Adrenal gland (tissue), 12 donors: Measurements from ENCODE around the gene VARS2. TPM values are rescaled to one million over a fixed set of nuclear protein-coding genes. Genes with fewer than 3 reads are reported as not detected.
A peak's percentile ranks its signal among the peaks of the same experiment; 100 is the strongest.

ENCODE experiments used
- DNase-seq, 7 donors: peaks; one replicate each; pipeline ENCODE4 v3.0.0-alpha.2; 2019 to 2020
- H3K27ac ChIP-seq, 5 donors: fragments of 200-600 bp; sonication (generic) in 4 of 5; 1 replicate in 3 of 5; 2 replicates in 2 of 5; pipeline versions ENCODE4 v1.5.1 to v1.8.0; 2016 to 2020; ENCODE audit warnings: mild to moderate bottlenecking in 1 of 5
- H3K27me3 ChIP-seq: fragments of 200-600 bp; 2 replicates; pipeline ENCODE4 v1.8.0; 2021
- H3K36me3 ChIP-seq, 2 donors: fragments of 200-600 bp; replicated peaks in 1 of 2; 1 replicate in 1 of 2; 2 replicates in 1 of 2; pipeline versions ENCODE4 v1.5.1 to v1.8.0; 2018 to 2022
- H3K4me1 ChIP-seq, 2 donors: fragments of 200-600 bp; replicated peaks in 1 of 2; 1 replicate in 1 of 2; 2 replicates in 1 of 2; pipeline versions ENCODE4 v1.5.1 to v1.8.0; 2018 to 2021
- H3K4me3 ChIP-seq, 4 donors: fragments of 200-600 bp; sonication (generic) in 3 of 4; one replicate each; pipeline ENCODE4 v1.5.1; 2016 to 2018
- H3K9me3 ChIP-seq, 3 donors: fragments of 200-600 bp; sonication (generic) in 1 of 3; replicated peaks in 1 of 3; 1 replicate in 2 of 3; 2 replicates in 1 of 3; pipeline versions ENCODE4 v1.5.1 to v1.8.0; 2016 to 2021
- POLR2A ChIP-seq, 2 donors: fragments of 450-650 bp; IDR thresholded peaks; one replicate each; pipeline ENCODE4 v1.6.1; 2017; ENCODE audit warnings: antibody characterized with exemption in 2 of 2, mild to moderate bottlenecking in 2 of 2, moderate library complexity in 1 of 2
- WGBS, 4 donors: extraction: QIAGEN DNeasy Blood & Tissue Kit in 2 of 4; methylation state at CpG; one replicate each; pipeline versions ENCODE4 v1.1.5 to v1.1.7; 2013 to 2017; 5-methylcytosine and 5-hydroxymethylcytosine counted together
- intact Hi-C, 2 donors: fragments of 100-400 bp; cut with DNase I; formaldehyde crosslinking; loops; one replicate each; pipeline versions ENCODE4 v1.14.1 to v1.15.0; 2022 to 2023
- polyA plus RNA-seq, 3 donors: library from polyadenylated mRNA; stranded (reverse); fragments of 200-250 nt in 2 of 3; fragments of 350-450 nt in 1 of 3; fragmentation: Illumina TruSeq in 1 of 3; extraction: RNeasy Lipid Tissue Mini Kit (QIAGEN cat#74804) in 1 of 3; gene quantifications; one replicate each; pipeline ENCODE4 v1.2.3, GENCODE V29; 2013 to 2014
- total RNA-seq, 9 donors: library from RNA; depleted of rRNA in 4 of 9; stranded (reverse); fragments of >200 nt in 4 of 9; fragments of 120-200 nt in 1 of 9; fragmentation: NEBNext Ultra II Directional in 1 of 9; extraction: Animal tissue kit (Norgen Biotek cat#: 25700) in 1 of 9; gene quantifications; one replicate each; pipeline versions ENCODE4 v1.1.0 to v1.2.4, GENCODE V29; 2013 to 2023
- TF ChIP-seq, protein P1 (sequence below), 6 experiments: fragments of 450-650 bp in 4 of 6; fragments of 200-600 bp in 2 of 6; sonication (generic) in 1 of 6; IDR thresholded peaks; 1 replicate in 5 of 6; 2 replicates in 1 of 6; pipeline versions ENCODE4 v1.5.1 to v1.8.0; 2016 to 2021; ENCODE audit warnings: antibody characterized with exemption in 6 of 6, mild to moderate bottlenecking in 2 of 6, moderate library complexity in 1 of 6
- donor health status: healthy with polysubstance abuse.
- donor health status: Bipolar disorder and iron deficiency.
- donor health status: DM: yes; HTN: yes; CAD: no.
- donor health status: DM: no; HTN: no; CAD: no.
- donor health status: DM: no; HTN: no; CAD: no.
- donor health status: DM: yes; HTN: yes; CAD: no.

VARS2 gene
- total and polyA plus RNA-seq, 12 donors, result 17.1 to 89.6 (median 31.7) TPM

DNA sequence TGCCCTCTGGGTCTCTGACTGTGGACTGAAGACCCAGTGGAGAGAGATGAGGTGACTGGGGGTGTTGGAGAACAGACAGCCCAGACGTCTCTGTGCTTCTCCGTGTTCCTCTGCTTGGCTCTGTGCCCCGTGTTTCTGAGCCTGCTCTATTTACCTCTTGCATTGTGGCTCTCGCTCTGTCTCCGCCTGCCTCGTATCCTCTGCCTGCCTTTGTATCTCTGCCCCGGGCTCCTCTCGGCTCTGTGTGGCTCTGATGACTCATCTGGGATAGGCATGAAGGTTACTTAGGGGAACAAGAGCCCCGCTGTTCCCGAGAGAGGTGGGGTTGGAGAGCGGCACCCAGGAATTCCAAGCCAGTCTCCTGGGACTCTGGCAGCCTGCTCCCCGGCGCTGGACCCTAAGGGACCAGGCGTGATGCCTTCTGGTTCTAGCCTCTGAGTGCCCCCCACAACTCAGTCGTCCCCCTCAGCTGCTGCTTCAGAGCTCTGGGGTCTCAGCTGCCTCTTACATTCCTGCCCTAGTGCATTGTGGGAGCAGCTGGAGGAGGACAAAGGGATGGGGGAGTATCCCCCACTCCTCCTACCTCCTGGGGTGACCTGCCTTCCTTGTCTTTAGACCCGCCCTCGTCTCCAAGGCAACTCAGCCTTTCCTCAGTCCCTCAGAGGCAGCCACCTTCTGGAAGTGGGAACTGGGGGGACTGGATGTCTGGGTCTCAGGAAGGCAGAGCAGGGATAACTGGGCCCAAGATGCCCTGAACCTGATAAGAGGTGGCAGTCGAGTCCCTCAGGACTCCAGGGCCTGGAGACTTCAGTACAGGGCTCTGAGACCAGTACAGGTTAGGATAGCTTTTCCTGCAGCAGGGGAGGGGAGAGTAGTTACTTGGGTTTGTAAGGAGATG is 27.8 kb upstream of the VARS2 start:
- intact Hi-C loops, result loop anchor here in 1 of 2 donors (10.0 kb wide), 1 partner anchor 141 kb away; the partner anchor contains the start of genes FLOT1 and IER3
- H3K9me3 ChIP-seq, result no peaks in the 10 kb centered on the region
- 14 to 36% (median 25%) methylated on average over 14 to 18 of the region's 18 CpGs for WGBS, 4 donors
- peak; percentile 36 to 89 for TF ChIP-seq POLR2A (IDR thresholded peaks at IDR 0.05)
- TF ChIP-seq, protein P1, sequence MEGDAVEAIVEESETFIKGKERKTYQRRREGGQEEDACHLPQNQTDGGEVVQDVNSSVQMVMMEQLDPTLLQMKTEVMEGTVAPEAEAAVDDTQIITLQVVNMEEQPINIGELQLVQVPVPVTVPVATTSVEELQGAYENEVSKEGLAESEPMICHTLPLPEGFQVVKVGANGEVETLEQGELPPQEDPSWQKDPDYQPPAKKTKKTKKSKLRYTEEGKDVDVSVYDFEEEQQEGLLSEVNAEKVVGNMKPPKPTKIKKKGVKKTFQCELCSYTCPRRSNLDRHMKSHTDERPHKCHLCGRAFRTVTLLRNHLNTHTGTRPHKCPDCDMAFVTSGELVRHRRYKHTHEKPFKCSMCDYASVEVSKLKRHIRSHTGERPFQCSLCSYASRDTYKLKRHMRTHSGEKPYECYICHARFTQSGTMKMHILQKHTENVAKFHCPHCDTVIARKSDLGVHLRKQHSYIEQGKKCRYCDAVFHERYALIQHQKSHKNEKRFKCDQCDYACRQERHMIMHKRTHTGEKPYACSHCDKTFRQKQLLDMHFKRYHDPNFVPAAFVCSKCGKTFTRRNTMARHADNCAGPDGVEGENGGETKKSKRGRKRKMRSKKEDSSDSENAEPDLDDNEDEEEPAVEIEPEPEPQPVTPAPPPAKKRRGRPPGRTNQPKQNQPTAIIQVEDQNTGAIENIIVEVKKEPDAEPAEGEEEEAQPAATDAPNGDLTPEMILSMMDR (IDR thresholded peaks at IDR 0.05), result no peak
- peak overlapping the region in 4 of 5 donors; percentile 28 to 88 (median 72) for H3K27ac ChIP-seq
- peaks cover 0 to 14% of the 10 kb centered on the region in 2 donors for H3K36me3 ChIP-seq
- no peaks in the 10 kb centered on the region for H3K27me3 ChIP-seq
- peak; percentile 78 to 95 (median 91) for DNase-seq
- peak overlapping the region in 1 of 4 donors; percentile 93 for H3K4me3 ChIP-seq
- H3K4me1 ChIP-seq, result peaks cover 26 to 47% of the 10 kb centered on the region in 2 donors

DNA sequence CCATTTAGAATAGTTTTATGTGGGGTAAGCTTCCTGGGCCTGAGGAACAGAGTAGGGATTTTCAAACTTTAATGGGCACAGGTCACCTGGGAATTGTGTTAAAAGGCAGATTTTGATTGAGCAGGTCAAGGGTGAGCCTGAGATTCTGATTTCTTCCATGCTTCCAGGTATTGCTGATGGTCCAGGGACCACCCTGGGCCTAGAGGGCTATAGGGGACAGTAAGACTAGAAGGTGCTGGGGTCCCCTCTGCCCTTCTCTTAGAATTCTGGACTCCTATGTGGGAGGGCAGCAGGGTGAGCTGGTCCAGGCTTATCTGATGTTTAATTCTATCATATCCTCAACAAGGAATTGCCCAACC is 27.2 kb upstream of the VARS2 start:
- TF ChIP-seq, protein P1 (IDR thresholded peaks at IDR 0.05), result no peak
- no peak for TF ChIP-seq POLR2A (IDR thresholded peaks at IDR 0.05)
- DNase-seq, result peak in 2 of 7 donors; percentile 5 to 7
- Histone ChIP-seq H3K9me3 (no peaks in the 10 kb centered on the region), H3K4me1 (peaks cover 26 to 47% of the 10 kb centered on the region in 2 donors), H3K36me3 (peaks cover 0 to 17% of the 10 kb centered on the region in 2 donors), H3K4me3 (peak overlapping the region in 1 of 4 donors; percentile 93), H3K27me3 (no peaks in the 10 kb centered on the region), H3K27ac (peak overlapping the region in 1 of 5 donors; percentile 88)
- intact Hi-C loops, result loop anchor here in 1 of 2 donors (10.0 kb wide), 1 partner anchor 142 kb away; the partner anchor contains the start of genes FLOT1 and IER3

DNA sequence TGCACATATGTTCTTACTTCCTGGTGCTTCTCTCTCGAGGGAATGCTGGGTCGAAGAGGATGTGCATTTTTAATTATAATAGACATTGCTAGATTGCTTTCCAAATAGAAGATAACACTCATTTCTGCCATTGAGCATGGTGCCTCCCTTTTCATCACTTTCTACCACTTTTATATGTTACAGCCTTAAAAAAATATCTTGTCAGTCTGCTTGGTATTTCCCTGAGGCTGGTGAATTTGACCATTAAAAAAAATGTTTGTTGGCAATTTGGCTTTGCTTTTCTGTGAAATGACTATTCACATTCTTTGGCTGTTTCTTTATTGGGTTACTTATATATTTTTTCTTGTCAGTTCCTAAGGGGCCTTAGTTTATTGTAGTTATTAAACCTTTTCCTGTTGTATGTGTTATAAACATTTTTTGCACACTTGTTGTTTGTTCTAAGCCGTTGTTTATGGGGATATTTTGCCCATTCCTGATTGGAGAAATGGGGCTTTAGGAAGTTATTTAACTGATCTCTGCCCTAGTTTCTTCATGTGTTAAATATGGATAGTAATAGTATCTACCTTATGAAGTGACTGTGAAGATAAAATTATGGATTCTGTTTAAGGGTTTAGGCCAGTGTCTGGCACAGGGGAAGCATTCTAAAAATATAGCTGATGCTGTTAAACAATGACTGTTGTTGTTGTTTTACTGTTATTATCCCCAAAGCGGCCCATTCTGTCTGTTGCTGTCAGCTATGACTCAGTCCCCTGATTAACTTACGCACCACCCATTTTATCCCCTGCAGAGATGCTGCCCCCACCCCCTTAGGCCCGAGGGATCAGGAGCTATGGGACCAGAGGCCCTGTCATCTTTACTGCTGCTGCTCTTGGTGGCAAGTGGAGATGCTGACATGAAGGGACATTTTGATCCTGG is 25.9 kb upstream of the VARS2 start:
- DNase-seq, result no peak
- WGBS, 4 donors, result 57 to 69% (median 60%) methylated on average over 6 of the region's 6 CpGs
- no peak overlapping the region for H3K4me3 ChIP-seq
- intact Hi-C loops, result loop anchor here in 1 of 2 donors (10.0 kb wide), 1 partner anchor 143 kb away; the partner anchor contains the start of genes FLOT1 and IER3
- H3K36me3 ChIP-seq, result peaks cover 0 to 27% of the 10 kb centered on the region in 2 donors
- H3K27ac ChIP-seq, result no peak overlapping the region
- no peaks in the 10 kb centered on the region for H3K27me3 ChIP-seq
- H3K9me3 ChIP-seq, result no peaks in the 10 kb centered on the region
- TF ChIP-seq, protein P1 (IDR thresholded peaks at IDR 0.05), result no peak
- no peak for TF ChIP-seq POLR2A (IDR thresholded peaks at IDR 0.05)
- peaks cover 21 to 35% of the 10 kb centered on the region in 2 donors for H3K4me1 ChIP-seq
